Measurements from ENCODE around the gene FREM2.

FREM2 gene

GRCh38 chr13:38895075-38895474, 208.2 kb downstream of the FREM2 start:
- no peak for DNase-seq

- no peak for DNase-seq
Observed at GRCh38 chr13:38897521-38897920, 210.6 kb downstream of the FREM2 start.

- DNase-seq, result no peak
Observed at GRCh38 chr13:38898481-38898880, 211.6 kb downstream of the FREM2 start.

- DNase-seq, result no peak
Observed at GRCh38 chr13:38899571-38899970, 212.7 kb downstream of the FREM2 start.

- DNase-seq, result peak in 1 of 56 donors; percentile 0
Observed at GRCh38 chr13:38900188-38900587, 213.3 kb downstream of the FREM2 start.

- no peak for DNase-seq
Observed at GRCh38 chr13:38902551-38902950, 215.7 kb downstream of the FREM2 start.

GRCh38 chr13:38905081-38905480, 218.2 kb downstream of the FREM2 start:
- DNase-seq, result no peak

GRCh38 chr13:38905861-38906260, 219.0 kb downstream of the FREM2 start:
- DNase-seq, result no peak

GRCh38 chr13:38908574-38908973, 221.7 kb downstream of the FREM2 start:
- DNase-seq, result no peak

GRCh38 chr13:38914070-38914469, 227.2 kb downstream of the FREM2 start:
- no peak for DNase-seq

- DNase-seq, result no peak
Observed at GRCh38 chr13:38921081-38921480, 234.2 kb downstream of the FREM2 start.

- DNase-seq, result no peak
Observed at GRCh38 chr13:38922170-38922569, 235.3 kb downstream of the FREM2 start.

GRCh38 chr13:38933786-38934185, 246.9 kb downstream of the FREM2 start:
- DNase-seq, result no peak

Measured in amygdala (tissue), 56 donors.